ENCODE measurements around the gene SNAP29. TPM values are rescaled to one million over a fixed set of nuclear protein-coding genes. Genes with fewer than 3 reads are reported as not detected.

SNAP29 gene
- total and polyA plus RNA-seq, 2 experiments from 2014 or later: 8.2 to 22.9 TPM

DNA sequence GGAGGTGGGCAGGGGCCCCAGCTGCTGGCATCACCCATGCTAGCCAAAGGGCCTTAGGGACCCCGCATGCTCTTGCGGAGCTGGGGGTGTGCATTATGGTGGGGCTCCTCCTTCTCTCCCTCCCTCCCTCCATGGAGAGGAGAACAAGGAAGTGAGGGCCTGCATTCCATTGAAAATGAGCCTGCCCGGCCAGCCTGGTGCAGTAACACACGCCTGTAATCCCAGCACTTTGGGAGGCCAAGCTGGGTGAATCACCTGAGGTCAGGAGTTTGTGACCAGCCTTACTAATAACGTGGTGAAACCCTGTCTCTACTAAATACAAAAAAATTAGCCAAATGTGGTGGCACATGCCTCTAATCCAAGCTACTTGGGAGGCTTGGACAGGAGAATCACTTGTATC lies 22.4 kb downstream of the SNAP29 start:
- Histone ChIP-seq H3K4me2 (no peak overlapping the region), H3F3A (replicated peaks; ENCODE audit: low read depth) (no peaks in the 10 kb centered on the region), H3K36me3 (ENCODE audit: insufficient read depth) (no peaks in the 10 kb centered on the region; the same call in 1 of the 2 replicates), H3K9me2 (ENCODE audit: insufficient read depth) (no peaks in the 10 kb centered on the region), H3K4me1 (ENCODE audit: insufficient read depth) (no peaks in the 10 kb centered on the region), H3K79me2 (replicated peaks; ENCODE audit: insufficient read depth) (no peaks in the 10 kb centered on the region), H3K27me3 (ENCODE audit: insufficient read depth) (no peaks in the 10 kb centered on the region), H4K20me1 (replicated peaks; ENCODE audit: insufficient read depth) (no peaks in the 10 kb centered on the region), H3K4me3 (no peak overlapping the region), H2AFZ (no peak overlapping the region), H3K27ac (ENCODE audit: low read depth) (no peak overlapping the region)
- Mint-ChIP-seq H3K4me1 (no peaks in the 10 kb centered on the region), H3K27me3 (ENCODE audit: insufficient read depth, low read depth, poor library complexity) (peaks cover 5% of the 10 kb centered on the region), H3K27ac (no peak overlapping the region), H3K9me3 (no peaks in the 10 kb centered on the region), H3K36me3 (ENCODE audit: low read depth) (peaks cover 6% of the 10 kb centered on the region; the same call in 1 of the 3 replicates), H3K4me3 (no peak overlapping the region)
- DNase-seq (ENCODE audit: low spot score) (no peak), ATAC-seq (no peak)
- TF ChIP-seq CREB1 (CRISPR knock-in tag; IDR thresholded peaks at IDR 0.05; ENCODE audit: low read depth) (no peak), ZNF114 (CRISPR knock-in tag; IDR thresholded peaks at IDR 0.05) (no peak), STAT1 (IDR thresholded peaks at IDR 0.05; ENCODE audit: unreplicated experiment) (no peak), EZH2phosphoT487 (IDR thresholded peaks at IDR 0.05; ENCODE audit: unreplicated experiment) (no peak), JUNB (IDR thresholded peaks at IDR 0.05; ENCODE audit: unreplicated experiment) (no peak), NANOG (IDR thresholded peaks at IDR 0.05; ENCODE audit: borderline replicate concordance) (no peak), ZNF331 (CRISPR knock-in tag; IDR thresholded peaks at IDR 0.05; ENCODE audit: low read depth) (no peak), EZH2 (IDR thresholded peaks at IDR 0.05; ENCODE audit: low read depth, unreplicated experiment) (no peak), POLR2AphosphoS5 (IDR thresholded peaks at IDR 0.05; ENCODE audit: low read depth) (no peak)
- TF ChIP-seq, protein P1, sequence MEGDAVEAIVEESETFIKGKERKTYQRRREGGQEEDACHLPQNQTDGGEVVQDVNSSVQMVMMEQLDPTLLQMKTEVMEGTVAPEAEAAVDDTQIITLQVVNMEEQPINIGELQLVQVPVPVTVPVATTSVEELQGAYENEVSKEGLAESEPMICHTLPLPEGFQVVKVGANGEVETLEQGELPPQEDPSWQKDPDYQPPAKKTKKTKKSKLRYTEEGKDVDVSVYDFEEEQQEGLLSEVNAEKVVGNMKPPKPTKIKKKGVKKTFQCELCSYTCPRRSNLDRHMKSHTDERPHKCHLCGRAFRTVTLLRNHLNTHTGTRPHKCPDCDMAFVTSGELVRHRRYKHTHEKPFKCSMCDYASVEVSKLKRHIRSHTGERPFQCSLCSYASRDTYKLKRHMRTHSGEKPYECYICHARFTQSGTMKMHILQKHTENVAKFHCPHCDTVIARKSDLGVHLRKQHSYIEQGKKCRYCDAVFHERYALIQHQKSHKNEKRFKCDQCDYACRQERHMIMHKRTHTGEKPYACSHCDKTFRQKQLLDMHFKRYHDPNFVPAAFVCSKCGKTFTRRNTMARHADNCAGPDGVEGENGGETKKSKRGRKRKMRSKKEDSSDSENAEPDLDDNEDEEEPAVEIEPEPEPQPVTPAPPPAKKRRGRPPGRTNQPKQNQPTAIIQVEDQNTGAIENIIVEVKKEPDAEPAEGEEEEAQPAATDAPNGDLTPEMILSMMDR (conservative IDR thresholded peaks at IDR 0.05; ENCODE audit: low read depth in 2 of 2): no peak

DNA sequence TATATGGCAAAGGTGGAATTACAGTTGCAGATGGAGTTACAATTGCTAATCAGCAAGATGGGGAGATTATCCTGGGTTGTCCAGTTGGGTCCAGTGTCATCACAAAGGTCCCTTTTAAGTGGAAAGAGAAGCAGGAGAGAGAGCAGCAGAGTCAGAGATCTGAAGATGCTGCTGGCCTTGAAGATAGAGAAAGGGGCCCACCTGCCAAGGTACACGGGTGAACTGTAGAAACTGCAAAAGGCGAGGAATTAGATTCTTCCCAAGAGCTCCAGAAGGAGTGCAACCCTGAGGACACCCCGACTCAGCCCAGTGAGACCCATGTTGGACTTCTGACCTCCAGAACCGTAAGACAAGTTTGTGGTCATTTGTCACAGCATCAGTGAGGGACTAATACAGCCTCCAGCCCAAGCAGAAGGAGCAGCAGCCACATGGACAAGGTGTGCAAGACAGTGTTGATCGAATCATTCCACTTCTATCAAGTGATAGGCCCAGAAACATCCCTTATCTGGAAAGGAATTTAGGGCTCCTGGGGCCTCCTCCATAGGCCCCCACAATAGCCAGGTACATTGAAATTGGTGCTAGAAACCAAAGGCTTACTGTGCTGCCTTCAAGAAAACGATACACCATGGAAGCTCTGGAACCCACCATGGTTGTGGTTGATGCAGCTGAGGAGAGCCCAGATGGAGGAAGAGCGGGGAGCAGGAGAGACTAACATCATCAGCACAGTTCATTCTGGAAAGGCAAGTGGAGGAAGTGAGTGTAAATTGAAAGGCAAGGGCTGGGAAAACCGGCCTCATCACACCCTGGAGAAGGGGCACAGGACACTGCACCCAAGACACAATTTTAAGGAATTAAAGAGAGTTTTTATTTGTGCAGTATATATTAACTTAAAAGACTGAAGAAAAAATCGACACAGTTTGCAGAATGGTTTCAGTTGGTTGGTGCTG lies 23.3 kb downstream of the SNAP29 start:
- DNase-seq (ENCODE audit: low spot score) (no peak), ATAC-seq (no peak)
- no peaks in the 10 kb centered on the region; the same call in 1 of the 2 replicates for H3K36me3 ChIP-seq (ENCODE audit: insufficient read depth)
- Mint-ChIP-seq H3K9me3 (no peaks in the 10 kb centered on the region), H3K4me1 (no peaks in the 10 kb centered on the region), H3K27ac (no peak overlapping the region), H3K36me3 (ENCODE audit: low read depth) (peaks cover 6% of the 10 kb centered on the region), H3K4me3 (no peak overlapping the region), H3K27me3 (ENCODE audit: insufficient read depth, low read depth, poor library complexity) (peaks cover 5% of the 10 kb centered on the region)
- H3K4me2 ChIP-seq: no peak overlapping the region
- H4K20me1 ChIP-seq (replicated peaks; ENCODE audit: insufficient read depth): no peaks in the 10 kb centered on the region
- H3K79me2 ChIP-seq (replicated peaks; ENCODE audit: insufficient read depth): no peaks in the 10 kb centered on the region
- H2AFZ ChIP-seq: no peak overlapping the region
- no peak overlapping the region for H3K4me3 ChIP-seq
- TF ChIP-seq EZH2 (IDR thresholded peaks at IDR 0.05; ENCODE audit: low read depth, unreplicated experiment) (no peak), POLR2AphosphoS5 (IDR thresholded peaks at IDR 0.05; ENCODE audit: low read depth) (no peak), ZNF114 (CRISPR knock-in tag; IDR thresholded peaks at IDR 0.05) (no peak)
- TF ChIP-seq, protein P2, sequence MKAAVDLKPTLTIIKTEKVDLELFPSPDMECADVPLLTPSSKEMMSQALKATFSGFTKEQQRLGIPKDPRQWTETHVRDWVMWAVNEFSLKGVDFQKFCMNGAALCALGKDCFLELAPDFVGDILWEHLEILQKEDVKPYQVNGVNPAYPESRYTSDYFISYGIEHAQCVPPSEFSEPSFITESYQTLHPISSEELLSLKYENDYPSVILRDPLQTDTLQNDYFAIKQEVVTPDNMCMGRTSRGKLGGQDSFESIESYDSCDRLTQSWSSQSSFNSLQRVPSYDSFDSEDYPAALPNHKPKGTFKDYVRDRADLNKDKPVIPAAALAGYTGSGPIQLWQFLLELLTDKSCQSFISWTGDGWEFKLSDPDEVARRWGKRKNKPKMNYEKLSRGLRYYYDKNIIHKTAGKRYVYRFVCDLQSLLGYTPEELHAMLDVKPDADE (IDR thresholded peaks at IDR 0.05): no peak
- TF ChIP-seq, protein P1 (conservative IDR thresholded peaks at IDR 0.05; ENCODE audit: low read depth in 2 of 2): no peak
- H3K27me3 ChIP-seq (ENCODE audit: insufficient read depth): no peaks in the 10 kb centered on the region
- H3F3A ChIP-seq (replicated peaks; ENCODE audit: low read depth): no peaks in the 10 kb centered on the region
- H3K4me1 ChIP-seq (ENCODE audit: insufficient read depth): no peaks in the 10 kb centered on the region
- no peaks in the 10 kb centered on the region for H3K9me2 ChIP-seq (ENCODE audit: insufficient read depth)
- no peak overlapping the region for H3K27ac ChIP-seq (ENCODE audit: low read depth)

Measured in GM23338 (cell line).